ENCODE measurements around the gene CLASP2.
"Not testable (repeated sequence)": the region's sequence is repeated elsewhere in the genome, so short reads cannot be mapped to it uniquely, and the experiment has no call there.

Gene CLASP2

GRCh38 chr3:33473813-33474212, 244.2 kb downstream of the CLASP2 start:
- CTCF ChIA-PET, result interaction anchor here (1.3 kb wide), 1 partner anchor 9 kb away, joined by 5 read pairs; no protein-coding TSS in a partner anchor
- POLR2A ChIA-PET, result no interaction called here
- DNase-seq (ENCODE audit: low read depth, low spot score), result no peak
- no peak overlapping the region for H3K4me3 ChIP-seq (ENCODE audit: low read depth, low read length)
- TF ChIP-seq, protein P1, sequence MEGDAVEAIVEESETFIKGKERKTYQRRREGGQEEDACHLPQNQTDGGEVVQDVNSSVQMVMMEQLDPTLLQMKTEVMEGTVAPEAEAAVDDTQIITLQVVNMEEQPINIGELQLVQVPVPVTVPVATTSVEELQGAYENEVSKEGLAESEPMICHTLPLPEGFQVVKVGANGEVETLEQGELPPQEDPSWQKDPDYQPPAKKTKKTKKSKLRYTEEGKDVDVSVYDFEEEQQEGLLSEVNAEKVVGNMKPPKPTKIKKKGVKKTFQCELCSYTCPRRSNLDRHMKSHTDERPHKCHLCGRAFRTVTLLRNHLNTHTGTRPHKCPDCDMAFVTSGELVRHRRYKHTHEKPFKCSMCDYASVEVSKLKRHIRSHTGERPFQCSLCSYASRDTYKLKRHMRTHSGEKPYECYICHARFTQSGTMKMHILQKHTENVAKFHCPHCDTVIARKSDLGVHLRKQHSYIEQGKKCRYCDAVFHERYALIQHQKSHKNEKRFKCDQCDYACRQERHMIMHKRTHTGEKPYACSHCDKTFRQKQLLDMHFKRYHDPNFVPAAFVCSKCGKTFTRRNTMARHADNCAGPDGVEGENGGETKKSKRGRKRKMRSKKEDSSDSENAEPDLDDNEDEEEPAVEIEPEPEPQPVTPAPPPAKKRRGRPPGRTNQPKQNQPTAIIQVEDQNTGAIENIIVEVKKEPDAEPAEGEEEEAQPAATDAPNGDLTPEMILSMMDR (IDR thresholded peaks at IDR 0.05; ENCODE audit: insufficient read depth, low read length, missing control alignments), result no peak

DNA sequence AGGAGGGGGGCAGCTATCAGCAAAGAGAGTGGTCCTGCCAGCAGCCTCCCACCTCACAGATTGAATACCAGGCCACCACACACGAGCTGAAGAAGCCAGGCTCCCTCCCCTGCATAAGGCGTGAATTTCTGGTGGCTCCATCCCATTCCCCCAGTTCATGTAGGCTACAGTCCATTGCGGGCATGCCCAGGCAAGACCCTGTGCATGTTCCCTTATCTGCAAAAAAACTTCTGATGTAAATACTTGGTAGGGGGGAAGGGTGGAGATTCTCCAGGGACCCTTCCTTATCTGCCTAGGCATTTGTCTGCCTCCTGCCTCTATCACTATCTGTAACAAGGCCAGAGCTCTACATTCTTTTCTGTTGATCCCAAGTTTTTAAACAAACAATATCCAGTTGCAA, 250.3 kb downstream of the CLASP2 start:
- CTCF ChIA-PET, result interaction anchor here (0.6 to 1.1 kb wide), 2 partner anchors 13 to 320 kb away, joined by 3 read pairs; no protein-coding TSS in a partner anchor
- TF ChIP-seq, protein P1 (IDR thresholded peaks at IDR 0.05; ENCODE audit: insufficient read depth, low read length, missing control alignments), result no peak
- no peak overlapping the region for H3K4me3 ChIP-seq (ENCODE audit: low read depth, low read length)
- DNase-seq (ENCODE audit: low read depth, low spot score), result no peak
- POLR2A ChIA-PET, result no interaction called here

DNA sequence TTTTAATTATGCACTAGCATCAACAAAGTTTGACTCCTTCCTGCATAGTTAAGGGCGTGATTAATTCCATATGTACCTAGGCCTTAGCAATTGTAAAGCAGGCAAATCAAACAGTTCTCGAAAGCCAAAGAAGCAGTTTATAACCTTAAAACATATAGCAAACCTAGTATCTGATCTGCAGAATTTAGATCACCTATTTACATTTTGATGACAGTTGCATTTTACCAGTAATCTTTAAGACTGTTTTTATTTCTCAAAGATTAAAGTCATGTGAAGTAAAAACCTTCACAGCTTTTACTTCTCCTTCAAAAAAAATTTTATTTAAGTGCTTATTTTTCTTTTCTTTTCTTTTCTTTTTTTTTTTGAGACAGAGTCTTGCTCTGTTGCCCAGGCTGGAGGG, 257.0 kb downstream of the CLASP2 start:
- ChIA-PET CTCF (interaction anchor here (1.0 kb wide), 1 partner anchor 20 kb away, joined by 4 read pairs; no protein-coding TSS in a partner anchor), POLR2A (no interaction called here)
- DNase-seq (ENCODE audit: low read depth, low spot score), result no peak
- no peak overlapping the region for H3K4me3 ChIP-seq (ENCODE audit: low read depth, low read length)
- TF ChIP-seq, protein P1 (IDR thresholded peaks at IDR 0.05; ENCODE audit: insufficient read depth, low read length, missing control alignments), result no peak

- POLR2A ChIA-PET; DNase-seq (ENCODE audit: low read depth, low spot score); H3K4me3 ChIP-seq (ENCODE audit: low read depth, low read length); CTCF ChIA-PET: not testable (repeated sequence)
Measured at GRCh38 chr3:33459577-33459976, 258.5 kb downstream of the CLASP2 start.

GRCh38 chr3:33458446-33458845, 259.6 kb downstream of the CLASP2 start:
- CTCF ChIA-PET, result no interaction called here
- DNase-seq (ENCODE audit: low read depth, low spot score), result no peak
- no peak overlapping the region for H3K4me3 ChIP-seq (ENCODE audit: low read depth, low read length)
- POLR2A ChIA-PET, result no interaction called here
- TF ChIP-seq, protein P1 (IDR thresholded peaks at IDR 0.05; ENCODE audit: insufficient read depth, low read length, missing control alignments), result no peak

GRCh38 chr3:33456756-33457155, 261.3 kb downstream of the CLASP2 start:
- H3K4me3 ChIP-seq (ENCODE audit: low read depth, low read length), result no peak overlapping the region
- TF ChIP-seq, protein P1 (IDR thresholded peaks at IDR 0.05; ENCODE audit: insufficient read depth, low read length, missing control alignments), result no peak
- ChIA-PET CTCF (no interaction called here), POLR2A (no interaction called here)
- no peak for DNase-seq (ENCODE audit: low read depth, low spot score)

GRCh38 chr3:33453331-33453761, 264.7 kb downstream of the CLASP2 start:
- TF ChIP-seq, protein P1 (IDR thresholded peaks at IDR 0.05; ENCODE audit: insufficient read depth, low read length, missing control alignments), result no peak
- DNase-seq (ENCODE audit: low read depth, low spot score), result no peak
- H3K4me3 ChIP-seq (ENCODE audit: low read depth, low read length), result no peak overlapping the region
- CTCF ChIA-PET, result no interaction called here
- POLR2A ChIA-PET, result no interaction called here

DNA sequence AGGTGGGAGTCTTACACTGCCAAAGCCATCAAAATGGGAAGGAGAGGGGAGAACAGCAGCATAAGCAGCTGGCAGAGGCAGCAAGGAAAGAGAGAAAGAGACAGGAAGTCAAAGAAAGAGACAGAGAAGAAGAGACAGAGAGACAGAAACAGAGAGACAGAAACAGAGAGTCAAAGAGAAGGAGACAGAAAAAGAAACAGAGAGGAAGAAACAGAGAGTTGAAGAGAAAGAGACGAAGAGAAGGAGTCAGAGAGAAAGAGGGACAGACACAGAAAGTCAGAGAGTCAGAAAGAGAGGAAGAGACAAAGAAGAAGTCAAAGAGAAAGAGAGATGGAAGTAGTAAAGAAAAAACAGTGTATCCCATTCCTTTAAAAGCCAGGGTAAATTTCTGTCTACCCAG, 266.1 kb downstream of the CLASP2 start:
- DNase-seq (ENCODE audit: low read depth, low spot score); CTCF ChIA-PET; POLR2A ChIA-PET; H3K4me3 ChIP-seq (ENCODE audit: low read depth, low read length): not testable (repeated sequence)
